Heart right ventricle (tissue), 16 donors: Measurements from ENCODE around the gene ADGRG4. TPM values are rescaled to one million over a fixed set of nuclear protein-coding genes. Genes with fewer than 3 reads are reported as not detected.

Experiments used
- ATAC-seq, 8 donors: fragments of 200-7000 bp; cut with Tn5 transposase; one replicate each; pipeline ENCODE4 v1.9.1; 2020; ENCODE audit warnings: mild to moderate bottlenecking in 8 of 8, moderate library complexity in 8 of 8, moderate number of reproducible peaks in 1 of 8
- DNase-seq, 2 donors: peaks; one replicate each; pipeline ENCODE4 v3.0.0-alpha.2; 2020
- H3K27ac ChIP-seq, 10 donors: fragments of 200-600 bp; sonication (generic) in 2 of 10; one replicate each; pipeline versions ENCODE4 v1.5.0 to v1.8.0; 2020 to 2022; ENCODE audit warnings: mild to moderate bottlenecking in 3 of 10
- H3K27me3 ChIP-seq, 7 donors: fragments of 200-600 bp; one replicate each; pipeline ENCODE4 v1.8.0; 2021 to 2022; ENCODE audit warnings: mild to moderate bottlenecking in 2 of 7
- H3K36me3 ChIP-seq, 9 donors: fragments of 200-600 bp; sonication (generic) in 1 of 9; one replicate each; pipeline versions ENCODE4 v1.5.0 to v1.8.0; 2020 to 2022; ENCODE audit warnings: mild to moderate bottlenecking in 2 of 9
- H3K4me1 ChIP-seq, 9 donors: fragments of 200-600 bp; sonication (generic) in 1 of 9; one replicate each; pipeline versions ENCODE4 v1.5.0 to v1.8.0; 2020 to 2022; ENCODE audit warnings: mild to moderate bottlenecking in 4 of 9
- H3K4me3 ChIP-seq, 10 donors: fragments of 200-600 bp; sonication (generic) in 2 of 10; one replicate each; pipeline versions ENCODE4 v1.5.0 to v1.8.0; 2020 to 2022; ENCODE audit warnings: mild to moderate bottlenecking in 7 of 10, moderate library complexity in 2 of 10
- H3K9me3 ChIP-seq, 11 donors: fragments of 200-600 bp in 10 of 11; sonication (generic) in 2 of 11; one replicate each; pipeline versions ENCODE4 v1.5.0 to v1.8.0; 2013 to 2022; ENCODE audit warnings: mild to moderate bottlenecking in 2 of 11, control low read depth in 1 of 11, moderate library complexity in 1 of 11
- CTCF ChIP-seq, 9 donors: fragments of 200-600 bp; sonication (generic) in 2 of 9; IDR thresholded peaks; one replicate each; pipeline versions ENCODE4 v1.5.0 to v1.8.0; 2021 to 2022; ENCODE audit warnings: antibody characterized with exemption in 9 of 9, mild to moderate bottlenecking in 5 of 9, moderate library complexity in 1 of 9
- WGBS, 2 donors: extraction: QIAGEN DNeasy Blood & Tissue Kit; methylation state at CpG; one replicate each; pipeline ENCODE4 v1.1.7; 2013; ENCODE audit warnings: inconsistent platforms in 1 of 2; 5-methylcytosine and 5-hydroxymethylcytosine counted together
- intact Hi-C, 10 donors: fragments of 100-400 bp; cut with DNase I; formaldehyde crosslinking; loops; one replicate each; pipeline versions ENCODE4 v1.11.1 to v1.14.2; 2022
- polyA plus RNA-seq, 2 donors: library from polyadenylated mRNA; stranded (reverse); fragments of 200-250 nt; gene quantifications; one replicate each; pipeline ENCODE4 v1.2.3, GENCODE V29; 2013
- total RNA-seq, 10 donors: library from RNA; stranded (reverse); fragmentation: NEBNext Ultra II Directional in 3 of 10; extraction: Animal tissue kit (Norgen Biotek cat#: 25700) in 3 of 10; gene quantifications; one replicate each; pipeline versions ENCODE4 v1.2.1 to v1.2.4, GENCODE V29; 2021 to 2023
- donor health status: Arrhythmogenic right ventricular cardiomyopathy.
- donor health status: ischemic (EF 13 %, LVEDD 7.1; RV severe dilation, severe dysfunction).
- donor health status: healthy with polysubstance abuse.
- donor health status: DM: no; HTN: yes; CAD: no.
- donor health status: DM: no; HTN: no; CAD: no.
- donor health status: ischemic (EF 25% LVEDD 6.9; RV normal size, moderate dysfunction).
- donor health status: ischemic (EF 25% LVEDD 5.7; RV mildly dilated, moderate dysfunction).
- donor health status: healthy.
- donor health status: DM: yes; HTN: yes; CAD: no.
- donor health status: Ischemic cardiomyopathy.
- donor health status: ischemic (EF 35%, LVEDD 5.7; RV mildly dilated, moderate dysfunction).
- donor health status: nonischemic (EF 11% LVEDD 7.7; RV severe dilation, severe dysfunction).
- donor health status: DM: yes; HTN: yes; CAD: no.
- donor health status: PGD.
- donor health status: ischemic (EF 29% LVEDD 5.4; RV normal size, mild dysfunction).
- donor health status: nonischemic (EF 23%, LVEDD 6.1; RV moderate dilation, normal function).

The ADGRG4 gene
- total and polyA plus RNA-seq, 12 donors, result 0.02 to 0.09 TPM; not detected in 10

DNA sequence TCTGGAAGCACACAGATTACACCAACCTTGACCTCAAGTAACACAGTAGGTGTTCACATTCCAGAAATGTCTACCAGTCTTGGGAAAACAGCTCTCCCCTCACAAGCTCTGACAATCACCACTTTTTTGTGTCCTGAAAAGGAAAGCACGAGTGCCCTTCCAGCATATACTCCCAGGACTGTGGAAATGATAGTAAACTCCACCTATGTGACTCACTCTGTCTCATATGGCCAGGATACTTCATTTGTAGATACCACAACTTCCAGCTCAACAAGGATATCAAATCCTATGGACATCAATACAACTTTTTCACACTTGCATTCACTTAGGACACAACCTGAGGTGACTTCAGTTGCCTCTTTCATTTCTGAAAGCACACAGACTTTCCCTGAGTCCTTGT is 46.9 kb downstream of the ADGRG4 start:
- no peaks in the 10 kb centered on the region for H3K36me3 ChIP-seq
- TF ChIP-seq CTCF (IDR thresholded peaks at IDR 0.05), result no peak
- H3K27me3 ChIP-seq, result peaks cover 0 to 22% (median 0%) of the 10 kb centered on the region in 7 donors
- H3K9me3 ChIP-seq, result no peaks in the 10 kb centered on the region
- intact Hi-C loops, result no loop called here
- no peak for DNase-seq
- H3K4me1 ChIP-seq, result no peaks in the 10 kb centered on the region
- H3K27ac ChIP-seq, result no peak overlapping the region
- no peak for ATAC-seq
- H3K4me3 ChIP-seq, result no peak overlapping the region
- 58 to 78% methylated on average over 1 of the region's 1 CpG for WGBS, 2 donors

DNA sequence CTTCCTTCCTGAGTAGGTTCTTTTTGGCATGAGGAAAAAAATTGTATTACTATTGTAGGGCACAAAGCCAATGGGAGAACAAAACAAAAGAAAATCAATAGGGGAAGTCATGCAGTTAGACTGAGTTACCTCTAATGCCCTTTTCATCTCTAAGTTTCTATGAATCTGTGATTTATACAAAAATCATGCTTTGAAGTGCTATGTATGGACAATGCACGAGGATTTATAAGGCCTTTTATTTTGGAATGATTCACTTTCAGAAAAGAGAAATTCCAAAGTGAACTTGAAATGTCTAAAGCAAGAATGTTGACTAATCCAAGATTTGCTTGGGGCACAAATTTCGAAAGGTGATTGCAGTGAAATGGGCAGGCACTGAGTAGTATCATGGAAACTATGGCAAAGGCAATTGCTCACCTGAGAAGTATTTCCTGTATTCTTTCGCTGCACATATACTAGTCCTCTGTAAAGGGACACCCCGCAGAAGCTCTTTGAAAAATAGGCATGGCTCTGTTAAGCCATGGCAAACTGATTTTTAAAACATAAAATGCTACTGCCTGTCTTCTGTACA is 52.8 kb downstream of the ADGRG4 start:
- intact Hi-C loops, result no loop called here
- ATAC-seq, result no peak
- 80 to 97% methylated on average over 4 of the region's 4 CpGs for WGBS, 2 donors

GRCh38 chrX:136354201-136354600 is 53.4 kb downstream of the ADGRG4 start:
- no peaks in the 10 kb centered on the region for H3K36me3 ChIP-seq
- intact Hi-C loops, result no loop called here
- peaks cover 0 to 11% (median 0%) of the 10 kb centered on the region in 7 donors for H3K27me3 ChIP-seq
- DNase-seq, result no peak
- ATAC-seq, result no peak
- TF ChIP-seq CTCF (IDR thresholded peaks at IDR 0.05), result no peak
- H3K9me3 ChIP-seq, result no peaks in the 10 kb centered on the region
- no peak overlapping the region for H3K4me3 ChIP-seq
- no peak overlapping the region for H3K27ac ChIP-seq
- H3K4me1 ChIP-seq, result no peaks in the 10 kb centered on the region
- 74 to 83% methylated on average over 4 of the region's 4 CpGs for WGBS, 2 donors

More for the DNA sequence above, 52.8 kb downstream of the ADGRG4 start:
- no peak for TF ChIP-seq CTCF (IDR thresholded peaks at IDR 0.05)
- Histone ChIP-seq H3K9me3 (no peaks in the 10 kb centered on the region), H3K4me3 (no peak overlapping the region), H3K27ac (no peak overlapping the region), H3K36me3 (no peaks in the 10 kb centered on the region), H3K27me3 (peaks cover 0 to 11% (median 0%) of the 10 kb centered on the region in 7 donors), H3K4me1 (no peaks in the 10 kb centered on the region)
- no peak for DNase-seq

GRCh38 chrX:136369377-136369776 is 68.6 kb downstream of the ADGRG4 start:
- 78 to 82% methylated on average over 5 of the region's 5 CpGs for WGBS, 2 donors
- Histone ChIP-seq H3K27ac (no peak overlapping the region), H3K36me3 (no peaks in the 10 kb centered on the region), H3K4me1 (no peaks in the 10 kb centered on the region), H3K27me3 (peaks cover 0 to 44% (median 0%) of the 10 kb centered on the region in 7 donors), H3K4me3 (no peak overlapping the region), H3K9me3 (no peaks in the 10 kb centered on the region)
- intact Hi-C loops, result no loop called here
- DNase-seq (no peak), ATAC-seq (no peak)
- no peak for TF ChIP-seq CTCF (IDR thresholded peaks at IDR 0.05)
